Type B pancreatic cell (in vitro differentiated cells): Measurements from ENCODE around the gene JAK1. TPM values are rescaled to one million over a fixed set of nuclear protein-coding genes. Genes with fewer than 3 reads are reported as not detected.

Experiments used
- DNase-seq: peaks from one replicate; pipeline ENCODE4 v3.0.0; 2021; ENCODE audit warnings: mixed read lengths; ENCODE audit not compliant: unreplicated experiment; ENCODE audit errors: extremely low spot score
- H3K27ac Mint-ChIP-seq: 2 replicates; pipeline ENCODE4 v1.8.0; 2021; ENCODE audit warnings: mild to moderate bottlenecking, mixed read lengths
- H3K27me3 Mint-ChIP-seq: 2 replicates; pipeline ENCODE4 v1.8.0; 2021; ENCODE audit warnings: mixed read lengths
- H3K36me3 Mint-ChIP-seq: 2 replicates; pipeline ENCODE4 v1.8.0; 2021; ENCODE audit warnings: mixed read lengths
- H3K4me1 Mint-ChIP-seq: one replicate; pipeline ENCODE4 v1.8.0; 2021; ENCODE audit warnings: mixed read lengths; ENCODE audit not compliant: unreplicated experiment
- H3K4me3 Mint-ChIP-seq: 2 replicates; pipeline ENCODE4 v1.8.0; 2021; ENCODE audit warnings: mild to moderate bottlenecking, mixed read lengths
- H3K9me3 Mint-ChIP-seq: 2 replicates; pipeline ENCODE4 v1.8.0; 2021; ENCODE audit warnings: mixed read lengths
- total RNA-seq: library from RNA; stranded (reverse); gene quantifications from 2 replicates; pipeline ENCODE4 v1.2.1, GENCODE V29; 2021; ENCODE audit warnings: low replicate concordance
- TF ChIP-seq, protein P1 (sequence below): fragments of 200-600 bp; sonication (generic); conservative IDR thresholded peaks from 2 replicates; pipeline ENCODE4 v1.5.0; 2021; ENCODE audit warnings: antibody characterized with exemption, mild to moderate bottlenecking

The JAK1 gene
- total RNA-seq, 1 donor from 2014 or later, result 54.8 TPM

DNA sequence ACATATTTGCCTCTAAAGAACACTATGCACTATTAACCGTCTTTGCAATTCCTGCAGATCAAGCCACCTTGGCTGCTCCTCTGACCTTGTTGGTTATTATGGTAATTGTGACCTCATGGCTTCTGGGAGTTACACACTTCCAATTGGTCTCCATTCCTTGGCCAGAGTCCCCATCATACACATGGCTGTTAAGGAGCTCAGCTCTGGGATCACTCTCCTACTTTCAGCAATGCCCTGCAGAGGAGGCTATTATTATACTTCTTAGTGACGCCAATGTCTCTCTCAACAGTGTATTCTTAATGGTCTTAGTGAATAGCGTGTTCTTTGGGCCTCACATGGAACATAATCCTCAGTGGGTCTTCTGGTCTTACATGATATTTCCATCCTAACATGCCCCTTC, 10.0 kb upstream of the JAK1 start:
- Mint-ChIP-seq H3K4me3 (no peak overlapping the region), H3K36me3 (no peaks in the 10 kb centered on the region), H3K4me1 (no peaks in the 10 kb centered on the region), H3K27ac (no peak overlapping the region), H3K27me3 (no peaks in the 10 kb centered on the region), H3K9me3 (no peaks in the 10 kb centered on the region)
- no peak for DNase-seq
- TF ChIP-seq, protein P1, sequence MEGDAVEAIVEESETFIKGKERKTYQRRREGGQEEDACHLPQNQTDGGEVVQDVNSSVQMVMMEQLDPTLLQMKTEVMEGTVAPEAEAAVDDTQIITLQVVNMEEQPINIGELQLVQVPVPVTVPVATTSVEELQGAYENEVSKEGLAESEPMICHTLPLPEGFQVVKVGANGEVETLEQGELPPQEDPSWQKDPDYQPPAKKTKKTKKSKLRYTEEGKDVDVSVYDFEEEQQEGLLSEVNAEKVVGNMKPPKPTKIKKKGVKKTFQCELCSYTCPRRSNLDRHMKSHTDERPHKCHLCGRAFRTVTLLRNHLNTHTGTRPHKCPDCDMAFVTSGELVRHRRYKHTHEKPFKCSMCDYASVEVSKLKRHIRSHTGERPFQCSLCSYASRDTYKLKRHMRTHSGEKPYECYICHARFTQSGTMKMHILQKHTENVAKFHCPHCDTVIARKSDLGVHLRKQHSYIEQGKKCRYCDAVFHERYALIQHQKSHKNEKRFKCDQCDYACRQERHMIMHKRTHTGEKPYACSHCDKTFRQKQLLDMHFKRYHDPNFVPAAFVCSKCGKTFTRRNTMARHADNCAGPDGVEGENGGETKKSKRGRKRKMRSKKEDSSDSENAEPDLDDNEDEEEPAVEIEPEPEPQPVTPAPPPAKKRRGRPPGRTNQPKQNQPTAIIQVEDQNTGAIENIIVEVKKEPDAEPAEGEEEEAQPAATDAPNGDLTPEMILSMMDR, result no peak

- Mint-ChIP-seq H3K9me3 (no peaks in the 10 kb centered on the region), H3K4me1 (no peaks in the 10 kb centered on the region), H3K27ac (no peak overlapping the region), H3K36me3 (no peaks in the 10 kb centered on the region), H3K4me3 (no peak overlapping the region), H3K27me3 (no peaks in the 10 kb centered on the region)
- TF ChIP-seq, protein P1, result no peak
- no peak for DNase-seq
Measured at GRCh38 chr1:64975740-64976139, 9.4 kb upstream of the JAK1 start.

GRCh38 chr1:64975127-64975526, 8.8 kb upstream of the JAK1 start:
- Mint-ChIP-seq H3K4me1 (no peaks in the 10 kb centered on the region), H3K9me3 (no peaks in the 10 kb centered on the region), H3K36me3 (no peaks in the 10 kb centered on the region), H3K4me3 (no peak overlapping the region), H3K27me3 (no peaks in the 10 kb centered on the region), H3K27ac (no peak overlapping the region)
- TF ChIP-seq, protein P1, result no peak
- DNase-seq, result no peak

DNA sequence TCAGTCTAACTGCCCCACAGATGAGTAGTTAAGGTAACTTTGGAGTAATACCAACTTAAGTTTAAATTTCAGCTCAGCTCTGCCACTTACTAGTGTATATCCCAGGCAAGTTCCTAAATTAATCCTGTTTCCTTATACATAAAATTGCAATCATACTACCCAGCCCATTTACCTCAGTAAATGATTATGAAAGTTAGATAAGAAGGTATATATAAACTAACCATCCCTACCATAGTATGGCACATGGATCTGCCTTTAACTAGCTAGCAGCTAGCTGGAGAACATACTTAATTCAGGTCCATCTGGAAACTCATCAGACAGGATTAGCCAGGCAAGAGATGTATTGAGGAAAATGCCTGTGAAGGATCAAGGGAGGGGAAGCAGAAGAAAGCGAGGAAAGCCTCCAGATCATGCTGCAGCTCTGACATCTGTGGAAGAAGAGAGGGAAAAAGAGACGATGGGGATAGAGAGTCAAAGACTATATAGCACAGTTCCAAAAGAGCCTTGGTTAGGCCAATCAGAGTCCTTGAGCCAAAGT, 8.0 kb upstream of the JAK1 start:
- TF ChIP-seq, protein P1, result no peak
- Mint-ChIP-seq H3K36me3 (no peaks in the 10 kb centered on the region), H3K27ac (no peak overlapping the region), H3K27me3 (no peaks in the 10 kb centered on the region), H3K4me1 (no peaks in the 10 kb centered on the region), H3K4me3 (no peak overlapping the region), H3K9me3 (no peaks in the 10 kb centered on the region)
- no peak for DNase-seq

DNA sequence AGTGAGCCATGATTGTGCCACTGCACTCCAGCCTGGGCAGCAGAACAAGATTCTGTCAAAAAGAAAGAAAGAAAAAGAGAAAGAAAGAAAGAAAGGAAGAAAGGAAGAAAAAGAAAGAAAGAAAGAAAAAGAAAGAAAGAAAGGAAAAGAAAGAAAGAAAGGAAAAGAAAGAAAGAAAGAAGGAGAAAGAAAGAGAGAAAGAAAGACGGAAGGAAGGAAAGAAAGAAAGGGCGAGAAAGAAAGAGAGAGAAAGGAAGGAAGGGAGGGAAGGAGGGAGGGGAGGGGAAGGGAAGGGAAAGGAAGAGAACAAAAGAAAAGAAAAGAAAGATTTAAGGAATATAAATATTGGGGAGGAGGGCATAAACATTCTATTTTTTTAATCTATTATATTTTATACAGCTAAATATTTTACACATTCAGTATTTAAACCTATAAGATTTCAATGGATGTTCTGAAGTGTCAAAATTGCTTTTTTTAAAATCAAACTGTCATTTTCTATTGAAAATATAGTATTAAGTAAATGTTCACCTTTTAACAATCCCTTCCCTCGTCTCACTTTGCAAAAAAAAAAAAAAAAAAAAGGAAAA, 6.8 kb upstream of the JAK1 start:
- Mint-ChIP-seq H3K27ac (no peak overlapping the region), H3K36me3 (no peaks in the 10 kb centered on the region), H3K4me1 (no peaks in the 10 kb centered on the region), H3K27me3 (peaks cover 1% of the 10 kb centered on the region), H3K4me3 (no peak overlapping the region), H3K9me3 (no peaks in the 10 kb centered on the region)
- TF ChIP-seq, protein P1, result no peak
- no peak for DNase-seq
